K562 (cell line): ENCODE results near the gene ACTRT2. TPM values are rescaled to one million over a fixed set of nuclear protein-coding genes. Genes with fewer than 3 reads are reported as not detected.

Source experiments
- ATAC-seq: fragments of 200-7000 bp; cut with Tn5 transposase; 3 replicates; pipeline ENCODE4 v1.9.1; 2020; ENCODE audit warnings: moderate library complexity
- BruUV-seq: library from RNA; stranded (reverse); fragments of 400-500 nt; replicated peaks from 2 replicates; lab custom pipeline; 2021; lab: Mats Ljungman, UMichigan
- CTCF ChIA-PET: fragments of 300-600 bp; formaldehyde crosslinking; extraction: SDS; loops from one replicate; lab custom pipeline; 2021; ENCODE audit warnings: low intra/inter-chr PET ratio; lab: Yijun Ruan, JAX
- POLR2A ChIA-PET: fragments of 300-600, 350-650 bp; sonication (Branson Sonifier 250); formaldehyde crosslinking; extraction: SDS; loops from one replicate; lab custom pipeline; 2021; ENCODE audit warnings: antibody characterized with exemption, inconsistent platforms; lab: Yijun Ruan, JAX
- DNase-seq, 4 experiments: peaks; one replicate each; pipeline versions ENCODE4 v3.0.0 to v3.0.0-alpha.2; 2011 to 2018; ENCODE audit warnings: low spot score in 3 of 4, mixed read lengths in 3 of 4; ENCODE audit errors: extremely low read depth in 1 of 4
- FAIRE-seq: peaks from 2 replicates; lab custom pipeline; 2011; peaks lifted over from hg19 to GRCh38; lab: Jason Lieb, UNC
- H2AFZ ChIP-seq: 2 replicates; pipeline ENCODE4 v1.6.0; 2011; ENCODE audit warnings: low read depth, low read length, control low read depth, inconsistent platforms
- H3K27ac ChIP-seq: fragments of 200-600 bp; 3 replicates; pipeline ENCODE4 v1.8.0; 2011; ENCODE audit warnings: low read depth, mild to moderate bottlenecking, control low read depth, inconsistent platforms, low read length, moderate library complexity, mixed read lengths; ENCODE audit errors: extremely low read depth
- H3K27me3 ChIP-seq, 2 experiments: fragments of 300-600 bp in 1 of 2; 2 replicates in 1 of 2; 3 replicates in 1 of 2; pipeline versions ENCODE4 v1.6.0 to v1.8.0; 2011; ENCODE audit warnings: inconsistent platforms in 2 of 2, low read length in 2 of 2, mild to moderate bottlenecking in 1 of 2, mixed read lengths in 1 of 2, moderate library complexity in 1 of 2; ENCODE audit not compliant: control insufficient read depth in 2 of 2, insufficient read depth in 2 of 2
- H3K36me3 ChIP-seq: fragments of 300-600 bp; 3 replicates; pipeline ENCODE4 v1.8.0; 2011; ENCODE audit warnings: mild to moderate bottlenecking, low read length, inconsistent platforms; ENCODE audit not compliant: control insufficient read depth, insufficient read depth
- H3K4me1 ChIP-seq, 2 experiments: fragments of 200-600 bp in 1 of 2; replicated peaks in 1 of 2; 2 replicates in 1 of 2; 3 replicates in 1 of 2; pipeline versions ENCODE4 v1.5.1 to v1.8.0; 2011; ENCODE audit warnings: inconsistent platforms in 2 of 2, low read length in 2 of 2, mild to moderate bottlenecking in 1 of 2, mixed read lengths in 1 of 2, moderate library complexity in 1 of 2; ENCODE audit not compliant: control insufficient read depth in 2 of 2, insufficient read depth in 2 of 2
- H3K4me2 ChIP-seq: 2 replicates; pipeline ENCODE4 v1.6.1; 2011; ENCODE audit warnings: low read length, control low read depth, inconsistent platforms, mixed read lengths; ENCODE audit not compliant: insufficient read depth
- H3K4me3 ChIP-seq: fragments of 200-600 bp; sonication (generic), shearing (Covaris generic); 2 replicates; pipeline ENCODE4 v1.5.1; 2016; ENCODE audit warnings: control low read depth, inconsistent platforms
- H3K79me2 ChIP-seq: fragments of 200-600 bp; 3 replicates; pipeline ENCODE4 v1.8.0; 2011; ENCODE audit warnings: low read length, inconsistent platforms; ENCODE audit not compliant: control insufficient read depth, insufficient read depth
- H3K9ac ChIP-seq, 2 experiments: 2 replicates each; pipeline versions ENCODE4 v1.6.0 to v1.6.1; 2011; ENCODE audit warnings: low read depth in 2 of 2, low read length in 2 of 2, control low read depth in 1 of 2, inconsistent platforms in 1 of 2, mild to moderate bottlenecking in 1 of 2, mixed read lengths in 1 of 2; ENCODE audit not compliant: insufficient read depth in 1 of 2
- H3K9me1 ChIP-seq: one replicate; pipeline ENCODE4 v1.6.0; 2011; ENCODE audit warnings: inconsistent platforms, mild to moderate bottlenecking, low read length, moderate library complexity; ENCODE audit not compliant: control insufficient read depth, insufficient read depth
- H3K9me3 ChIP-seq: replicated peaks from 2 replicates; pipeline ENCODE4 v1.5.1; 2011; ENCODE audit warnings: low read depth, low read length, inconsistent platforms; ENCODE audit not compliant: control insufficient read depth, insufficient read depth
- H4K20me1 ChIP-seq: replicated peaks from 2 replicates; pipeline ENCODE4 v1.6.1; 2011; ENCODE audit warnings: low read length, inconsistent platforms, mixed read lengths; ENCODE audit not compliant: control insufficient read depth, insufficient read depth
- BRD4 ChIP-seq: fragments of 200-600 bp; sonication (generic); IDR thresholded peaks from 2 replicates; pipeline ENCODE4 v1.6.1; 2017; ENCODE audit warnings: inconsistent platforms
- CLOCK ChIP-seq: fragments of 250-450 bp; sonication (Bioruptor Pico); IDR thresholded peaks from 2 replicates; pipeline ENCODE4 v1.4.0; 2020; ENCODE audit warnings: mild to moderate bottlenecking, moderate library complexity, borderline replicate concordance
- COPS2 ChIP-seq: fragments of 450-650 bp; conservative IDR thresholded peaks from 2 replicates; pipeline ENCODE4 v1.6.1; 2016; ENCODE audit warnings: mild to moderate bottlenecking, moderate library complexity
- DMBX1 ChIP-seq: fragments of 250-450 bp; sonication (Bioruptor Pico); IDR thresholded peaks from 2 replicates; pipeline ENCODE4 v1.8.0; 2022; ENCODE audit warnings: inconsistent platforms, mild to moderate bottlenecking, moderate library complexity, borderline replicate concordance
- KDM1A ChIP-seq, 2 experiments: fragments of 450-650 bp; IDR thresholded peaks; 2 replicates each; pipeline ENCODE4 v1.6.1; 2016; ENCODE audit warnings: mild to moderate bottlenecking in 2 of 2
- KDM4B ChIP-seq, 2 experiments: fragments of 450-650 bp in 1 of 2; sonication (generic) in 1 of 2; IDR thresholded peaks; 2 replicates each; pipeline ENCODE4 v1.6.1; 2016 to 2017; ENCODE audit warnings: borderline replicate concordance in 2 of 2, antibody characterized with exemption in 1 of 2, low read depth in 1 of 2, mild to moderate bottlenecking in 1 of 2
- MXI1 ChIP-seq: IDR thresholded peaks from 2 replicates; pipeline ENCODE4 v1.6.1; 2011; ENCODE audit warnings: low read depth, mild to moderate bottlenecking, improper control_type of control experiment, low read length
- RNF219 ChIP-seq: fragments of 250-450 bp; sonication (Bioruptor Pico); IDR thresholded peaks from 2 replicates; pipeline ENCODE4 v1.5.0; 2022; ENCODE audit warnings: mild to moderate bottlenecking
- SFPQ ChIP-seq: fragments of 200-400 bp; formaldehyde crosslinking; IDR thresholded peaks from 2 replicates; pipeline ENCODE4 v1.6.1; 2017; ENCODE audit warnings: mild to moderate bottlenecking, low read depth, low read length, moderate library complexity
- TAF7 ChIP-seq: fragments of 450-650 bp; IDR thresholded peaks from 2 replicates; pipeline ENCODE4 v1.6.1; 2016; ENCODE audit warnings: missing genetic modification characterization, missing compliant biosample characterization
- TAF9B ChIP-seq: fragments of 450-650 bp; IDR thresholded peaks from 2 replicates; pipeline ENCODE4 v1.6.1; 2018; ENCODE audit warnings: mild to moderate bottlenecking; ENCODE audit not compliant: partially characterized antibody
- ZBTB17 ChIP-seq: fragments of 450-650 bp; formaldehyde crosslinking; IDR thresholded peaks from 2 replicates; pipeline ENCODE4 v1.4.0; 2020; ENCODE audit warnings: mild to moderate bottlenecking
- ZFPM2 ChIP-seq: fragments of 250-450 bp; sonication (Bioruptor Pico); IDR thresholded peaks from 2 replicates; pipeline ENCODE4 v1.5.1; 2022; ENCODE audit warnings: mild to moderate bottlenecking
- ZNF589 ChIP-seq: fragments of 200-800 bp; sonication (Bioruptor generic); IDR thresholded peaks from 2 replicates; pipeline ENCODE4 v1.6.1; 2016; ENCODE audit warnings: low read depth, missing genetic modification characterization, missing compliant biosample characterization
- WGBS: fragments of 100-300 bp; shearing (Covaris generic); methylation state at CpG from one replicate; pipeline ENCODE4 v1.1.6; 2016; ENCODE audit warnings: low coverage, mixed read lengths; ENCODE audit not compliant: insufficient coverage; ENCODE audit errors: missing lambda C conversion rate; 5-methylcytosine and 5-hydroxymethylcytosine counted together
- in situ Hi-C: fragments of 300-500 bp; cut with MboI; formaldehyde crosslinking; loops from 4 replicates; pipeline ENCODE4 v1.15.0; 2018; ENCODE audit warnings: inconsistent platforms, mixed read lengths
- intact Hi-C: fragments of 100-400 bp; cut with micrococcal nuclease; formaldehyde crosslinking; loops from 2 replicates; pipeline ENCODE4 v1.14.2; 2022
- polyA plus RNA-seq, 8 experiments: library from polyadenylated mRNA; depleted of rRNA in 4 of 8; stranded (reverse) in 5 of 8; unstranded in 3 of 8; fragments of >200 nt; fragmentation: Nextera tagmentation in 2 of 8; fragmentation: Illumina TruSeq in 1 of 8; extraction: Ambion mirVana in 2 of 8; extraction: Trizol in 1 of 8; gene quantifications; 2 replicates each; pipeline versions ENCODE4 v1.2.1 to v1.2.3, GENCODE V29; 2011 to 2014; ENCODE audit warnings: inconsistent platforms in 1 of 8, missing spikeins in 1 of 8
- total RNA-seq, 7 experiments: library from RNA; depleted of rRNA in 6 of 7; stranded (reverse); fragments of >200 nt in 6 of 7; fragmentation: Illumina TruSeq in 2 of 7; extraction: Trizol in 2 of 7; gene quantifications; 2 replicates each; pipeline versions ENCODE4 v1.2.1 to v1.2.3, GENCODE V29; 2011 to 2021; ENCODE audit warnings: low replicate concordance in 1 of 7

ACTRT2 gene
- total and polyA plus RNA-seq, 9 of the 15 experiments (the other 6 are each of a cell fraction or from before 2014, with no cell fraction given), result not detected

GRCh38 chr1:3018051-3018471, 3.2 kb upstream of the ACTRT2 start:
- POLR2A ChIA-PET, result interaction anchor here (0.6 kb wide), 1 partner anchor 612 kb away, joined by 3 read pairs; no protein-coding TSS in a partner anchor
- WGBS, result under 1% methylated on average over 16 of the region's 16 CpGs
- H3K27me3 ChIP-seq, result peaks cover 8 to 62% of the 10 kb centered on the region in 2 experiments; a peak in 3 of 5 replicates

More at GRCh38 chr1:3018051-3018471, 3.2 kb upstream of the ACTRT2 start:
- Histone ChIP-seq H3K9me3 (no peaks in the 10 kb centered on the region), H3K36me3 (no peaks in the 10 kb centered on the region), H2AFZ (no peak overlapping the region), H3K4me2 (no peak overlapping the region), H4K20me1 (0 out of 2 replicates have a peak, but pooled peaks cover 4% of the 10 kb centered on the region), H3K4me3 (no peak overlapping the region), H3K4me1 (0 out of 5 replicates have a peak, but pooled peaks cover 0 to 8% of the 10 kb centered on the region in 2 experiments), H3K9me1 (no peaks in the 10 kb centered on the region), H3K79me2 (no peaks in the 10 kb centered on the region), H3K9ac (no peak overlapping the region; a peak in 1 of 4 replicates), H3K27ac (no peak overlapping the region)
- FAIRE-seq (no peak), DNase-seq (no peak), ATAC-seq (no peak)
- in situ Hi-C loops, result no loop called here
- CTCF ChIA-PET, result no interaction called here
- intact Hi-C loops, result no loop called here
- no peak for TF ChIP-seq COPS2
- TF ChIP-seq CLOCK, result no peak
- no peak for TF ChIP-seq DMBX1
- TF ChIP-seq SFPQ, result no peak
- no peak for TF ChIP-seq BRD4
- no peak for TF ChIP-seq MXI1
- TF ChIP-seq RNF219 (CRISPR knock-in tag), result no peak
- TF ChIP-seq ZFPM2 (CRISPR knock-in tag), result no peak
- TF ChIP-seq TAF7 (tag), result no peak
- TF ChIP-seq TAF9B, result no peak
- TF ChIP-seq KDM1A (IDR thresholded peaks at IDR 0.05), result no peak
- no peak for TF ChIP-seq ZBTB17 (CRISPR knock-in tag)
- TF ChIP-seq ZNF589, result no peak
- TF ChIP-seq KDM4B (IDR thresholded peaks at IDR 0.05; ENCODE audit: borderline replicate concordance in 2 of 2, low read depth in 1 of 2), result no peak
- no TSS peak for BruUV-seq
